22Rv1 (cell line): ENCODE measurements around the gene BMP7.

ENCODE experiments used
- H3K27ac ChIP-seq: fragments of 450-650 bp; 2 replicates; pipeline ENCODE4 v1.5.1; 2017
- ZFX ChIP-seq: fragments of 450-650 bp; IDR thresholded peaks from 2 replicates; pipeline ENCODE4 v1.6.1; 2017; ENCODE audit warnings: antibody characterized with exemption, borderline replicate concordance
- TF ChIP-seq, protein P1 (sequence below): fragments of 450-650 bp; IDR thresholded peaks from 2 replicates; pipeline ENCODE4 v1.5.1; 2017; ENCODE audit warnings: mild to moderate bottlenecking

The BMP7 gene

DNA sequence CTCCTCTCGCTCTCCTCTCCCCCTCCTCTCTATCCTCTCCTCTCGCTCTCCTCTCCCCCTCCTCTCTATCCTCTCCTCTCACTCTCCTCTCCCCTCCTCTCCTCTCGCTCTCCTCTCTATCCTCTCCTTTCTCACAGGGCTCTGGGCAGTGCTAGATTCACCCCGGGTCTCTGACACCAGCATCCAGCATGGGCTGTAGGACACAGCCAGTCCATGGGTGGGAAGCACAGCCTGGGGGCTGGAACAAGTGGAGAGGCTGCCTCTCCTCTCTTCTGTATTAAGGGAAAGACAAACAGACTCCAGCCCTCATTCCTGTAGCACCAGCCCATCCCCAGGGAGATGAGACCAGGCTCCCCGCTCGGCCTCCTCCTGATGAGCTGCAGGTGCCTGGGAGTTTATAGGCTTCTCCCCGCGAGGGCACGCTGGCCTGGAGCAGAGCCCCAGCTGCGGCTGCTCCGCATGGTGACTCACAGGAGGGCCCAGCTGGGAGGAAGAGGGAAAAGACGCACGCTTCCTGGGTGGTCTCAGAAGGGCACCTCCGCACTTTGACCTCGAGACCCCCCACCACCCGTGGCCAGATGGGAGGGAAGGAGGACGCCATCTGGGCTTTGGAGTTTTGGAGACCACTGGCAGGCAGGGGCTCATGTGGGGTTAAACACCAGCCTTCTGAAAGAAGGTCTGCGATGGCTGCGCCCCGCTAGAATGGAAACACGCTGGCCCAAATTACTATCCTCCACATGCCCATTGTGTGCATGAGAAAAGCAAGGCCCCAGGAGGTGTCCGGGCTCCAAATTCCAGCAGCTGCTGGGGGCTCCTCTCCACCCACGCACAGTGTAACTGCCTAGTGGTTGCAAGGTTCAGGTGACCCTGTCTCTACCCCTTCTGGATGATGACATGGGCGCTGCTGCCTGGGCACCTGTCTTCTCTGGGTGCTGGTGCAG is 68.0 kb downstream of the BMP7 start:
- H3K27ac ChIP-seq, result no peak overlapping the region
- no peak for TF ChIP-seq ZFX
- TF ChIP-seq, protein P1, sequence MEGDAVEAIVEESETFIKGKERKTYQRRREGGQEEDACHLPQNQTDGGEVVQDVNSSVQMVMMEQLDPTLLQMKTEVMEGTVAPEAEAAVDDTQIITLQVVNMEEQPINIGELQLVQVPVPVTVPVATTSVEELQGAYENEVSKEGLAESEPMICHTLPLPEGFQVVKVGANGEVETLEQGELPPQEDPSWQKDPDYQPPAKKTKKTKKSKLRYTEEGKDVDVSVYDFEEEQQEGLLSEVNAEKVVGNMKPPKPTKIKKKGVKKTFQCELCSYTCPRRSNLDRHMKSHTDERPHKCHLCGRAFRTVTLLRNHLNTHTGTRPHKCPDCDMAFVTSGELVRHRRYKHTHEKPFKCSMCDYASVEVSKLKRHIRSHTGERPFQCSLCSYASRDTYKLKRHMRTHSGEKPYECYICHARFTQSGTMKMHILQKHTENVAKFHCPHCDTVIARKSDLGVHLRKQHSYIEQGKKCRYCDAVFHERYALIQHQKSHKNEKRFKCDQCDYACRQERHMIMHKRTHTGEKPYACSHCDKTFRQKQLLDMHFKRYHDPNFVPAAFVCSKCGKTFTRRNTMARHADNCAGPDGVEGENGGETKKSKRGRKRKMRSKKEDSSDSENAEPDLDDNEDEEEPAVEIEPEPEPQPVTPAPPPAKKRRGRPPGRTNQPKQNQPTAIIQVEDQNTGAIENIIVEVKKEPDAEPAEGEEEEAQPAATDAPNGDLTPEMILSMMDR, result no peak

DNA sequence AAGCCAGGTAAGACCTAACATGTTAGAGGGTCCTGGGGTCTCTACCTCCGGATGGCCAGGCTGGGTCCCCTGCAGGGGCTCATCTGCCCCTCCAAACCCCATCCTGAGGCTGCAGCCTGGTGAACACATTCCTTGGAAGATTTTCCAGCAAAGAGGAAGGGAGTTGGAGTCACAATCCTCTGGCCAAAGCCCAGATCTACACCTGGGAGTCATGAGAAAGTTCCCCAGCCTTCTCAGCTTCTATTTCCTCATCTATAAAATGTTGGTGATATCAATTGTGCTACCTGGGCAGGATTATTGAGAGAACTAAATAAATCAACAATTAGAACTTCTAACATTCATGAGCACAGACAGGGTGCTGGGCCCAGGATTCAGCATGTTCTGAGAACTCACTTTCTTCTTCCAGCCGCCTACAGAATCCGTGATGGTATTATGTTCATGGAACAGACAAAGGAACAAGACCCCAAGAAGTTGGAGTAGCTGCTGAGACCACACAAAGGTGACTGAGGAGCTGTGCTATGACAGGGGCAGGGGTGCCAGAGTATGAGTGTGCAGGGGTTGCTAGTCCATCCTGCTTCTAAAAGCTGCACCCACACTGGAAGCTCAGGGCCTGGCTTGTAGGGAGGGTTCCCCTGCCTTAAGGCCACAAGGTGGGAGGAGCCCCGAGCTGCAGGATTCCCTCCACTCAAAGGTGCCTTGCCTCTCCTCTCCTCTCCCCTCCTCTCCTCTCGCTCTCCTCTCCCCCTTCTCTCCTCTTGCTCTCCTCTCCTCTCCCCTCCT is 68.9 kb downstream of the BMP7 start:
- no peak overlapping the region for H3K27ac ChIP-seq

DNA sequence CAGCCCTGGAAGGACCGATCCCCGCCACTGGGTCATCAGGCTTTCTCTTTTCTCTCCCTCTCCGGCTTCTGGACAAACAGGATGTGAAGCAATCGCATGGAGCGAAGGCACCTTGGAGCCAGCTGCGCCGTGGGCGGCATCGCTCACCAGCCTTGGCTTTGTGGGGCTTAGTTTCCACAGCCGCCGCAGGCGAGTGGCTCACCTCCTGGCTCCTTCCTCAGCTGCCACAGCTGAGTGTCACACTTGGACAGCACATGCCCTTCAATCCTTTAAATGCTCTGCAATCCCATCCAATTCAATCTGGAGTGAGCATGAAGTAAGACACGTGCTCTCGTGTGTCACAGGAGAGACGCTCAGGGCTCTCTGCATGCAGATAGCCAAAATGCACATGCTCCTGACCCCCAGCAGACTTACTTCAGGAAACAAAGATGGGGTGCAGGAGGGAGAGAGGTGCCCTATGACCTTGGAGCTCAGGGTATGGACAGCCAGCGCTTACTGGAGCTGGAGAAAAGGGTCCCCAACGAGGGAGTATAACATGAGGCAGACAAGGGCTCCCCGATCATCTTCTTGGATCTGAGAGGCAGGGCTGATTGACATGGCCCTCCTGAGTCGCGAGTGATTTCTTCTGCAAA is 70.9 kb downstream of the BMP7 start:
- TF ChIP-seq, protein P1, result no peak
- no peak for TF ChIP-seq ZFX
- no peak overlapping the region for H3K27ac ChIP-seq

More for the DNA sequence above, 68.9 kb downstream of the BMP7 start:
- TF ChIP-seq, protein P1, result no peak
- no peak for TF ChIP-seq ZFX

GRCh38 chr20:57195023-57195422 is 71.4 kb downstream of the BMP7 start:
- no peak overlapping the region for H3K27ac ChIP-seq
- TF ChIP-seq ZFX, result no peak
- TF ChIP-seq, protein P1, result no peak

GRCh38 chr20:57194154-57194553 is 72.3 kb downstream of the BMP7 start:
- TF ChIP-seq, protein P1, result no peak
- no peak for TF ChIP-seq ZFX
- no peak overlapping the region for H3K27ac ChIP-seq

DNA sequence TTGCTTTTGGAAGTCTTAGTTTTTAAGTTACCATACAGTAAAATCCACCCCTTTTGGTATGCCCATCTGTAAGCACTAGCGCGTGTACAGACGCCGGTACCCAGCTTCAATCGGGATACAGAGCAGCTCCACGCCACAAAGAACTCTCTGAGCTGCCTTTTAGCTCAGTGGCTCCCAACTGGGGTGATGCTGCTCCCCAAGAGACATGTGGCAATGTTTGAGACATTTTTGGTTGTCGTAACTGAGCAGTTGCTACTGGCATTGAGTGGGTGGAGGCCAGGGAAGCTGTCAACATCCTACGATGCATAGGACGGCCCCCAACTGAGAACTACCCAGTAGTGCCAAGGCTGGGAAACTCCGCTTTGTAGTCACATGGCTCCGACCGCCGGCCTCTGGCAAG is 73.3 kb downstream of the BMP7 start:
- H3K27ac ChIP-seq, result no peak overlapping the region
- TF ChIP-seq ZFX, result no peak
- TF ChIP-seq, protein P1, result no peak
